ENCODE measurements around the gene TNS4.

Gene TNS4

DNA sequence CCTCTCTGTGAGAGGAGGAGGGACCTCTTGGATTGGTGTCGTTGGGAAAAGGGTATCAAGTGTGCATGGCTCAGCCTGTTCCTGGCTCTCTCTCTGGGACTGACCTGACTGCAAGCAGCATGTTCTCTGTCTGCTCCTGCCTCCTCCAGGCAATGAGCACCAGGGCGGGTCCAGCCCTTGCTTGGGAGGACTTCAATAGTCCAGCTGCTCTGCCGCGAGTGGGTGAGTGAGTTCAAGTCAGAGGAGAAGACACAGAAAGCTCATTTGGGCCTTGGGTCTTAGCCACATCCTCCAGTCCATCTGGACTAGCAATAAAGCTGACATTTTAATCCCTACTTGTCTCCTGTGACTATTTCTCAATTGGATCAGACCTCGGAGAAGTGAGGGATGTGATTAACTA lies 25.2 kb upstream of the TNS4 start:
- peaks cover 3% of the 10 kb centered on the region for H3K4me1 ChIP-seq (ENCODE audit: control insufficient read depth, low read depth, low read length)
- H3K79me2 ChIP-seq (ENCODE audit: control insufficient read depth, insufficient read depth, low read length), result no peaks in the 10 kb centered on the region
- no peak for DNase-seq
- no peaks in the 10 kb centered on the region for H3K79me1 ChIP-seq (ENCODE audit: low read length)
- H2BK5ac ChIP-seq (ENCODE audit: low read length), result peak overlapping the region; percentile 40
- H2BK120ac ChIP-seq (ENCODE audit: low read depth, low read length), result no peak overlapping the region
- no peak overlapping the region for H4K8ac ChIP-seq (ENCODE audit: low read depth, low read length)
- no peaks in the 10 kb centered on the region for H3K36me3 ChIP-seq (ENCODE audit: control insufficient read depth, insufficient read depth, low read length)
- H3K23ac ChIP-seq (ENCODE audit: low read length), result no peak overlapping the region
- no CpG with 5 or more reads among the region's 5 CpGs for WGBS (ENCODE audit: extremely low coverage, insufficient coverage, low lambda C conversion rate)
- H3K18ac ChIP-seq (ENCODE audit: low read length), result no peak overlapping the region
- no peak overlapping the region for H4K5ac ChIP-seq (ENCODE audit: low read length)
- H3K9ac ChIP-seq (ENCODE audit: low read length), result no peak overlapping the region
- peak overlapping the region; percentile 43 for H3K56ac ChIP-seq (ENCODE audit: low read length)
- H3K4me3 ChIP-seq (ENCODE audit: low read length), result no peak overlapping the region
- no peaks in the 10 kb centered on the region for H3K27me3 ChIP-seq (ENCODE audit: insufficient read depth, low read length, poor library complexity)
- H3K4ac ChIP-seq (ENCODE audit: low read depth, low read length), result no peak overlapping the region
- H2BK15ac ChIP-seq (replicated peaks; ENCODE audit: low read depth), result no peak overlapping the region
- peak overlapping the region; percentile 4 for H2AK5ac ChIP-seq (ENCODE audit: low read length)
- H3K4me2 ChIP-seq (ENCODE audit: low read length), result no peak overlapping the region
- H3K27ac ChIP-seq (ENCODE audit: low read depth, low read length), result no peak overlapping the region

DNA sequence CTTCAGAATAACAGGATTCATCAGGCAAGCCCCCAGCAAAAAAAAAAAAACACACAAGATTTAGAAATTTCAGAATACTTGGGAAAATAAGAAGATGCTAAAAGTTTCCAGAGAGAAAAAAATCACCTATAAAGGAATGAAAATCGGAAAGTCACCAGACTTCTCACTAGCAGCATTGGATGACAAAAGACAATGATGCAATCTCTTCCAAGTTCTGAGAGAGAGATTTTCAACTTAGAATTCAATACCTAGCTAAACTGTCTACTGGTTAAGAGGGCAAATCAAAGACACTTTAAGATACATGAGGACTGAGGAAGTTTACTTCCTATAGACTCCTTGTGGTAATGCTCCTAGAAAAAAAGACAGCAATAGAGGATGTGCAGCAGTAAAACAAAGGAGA lies 23.9 kb upstream of the TNS4 start:
- no peak overlapping the region for H2BK120ac ChIP-seq (ENCODE audit: low read depth, low read length)
- H3K23ac ChIP-seq (ENCODE audit: low read length), result no peak overlapping the region
- H3K4ac ChIP-seq (ENCODE audit: low read depth, low read length), result no peak overlapping the region
- no peak overlapping the region for H2BK5ac ChIP-seq (ENCODE audit: low read length)
- H4K8ac ChIP-seq (ENCODE audit: low read depth, low read length), result no peak overlapping the region
- H3K9ac ChIP-seq (ENCODE audit: low read length), result no peak overlapping the region
- H3K27ac ChIP-seq (ENCODE audit: low read depth, low read length), result no peak overlapping the region
- H3K4me2 ChIP-seq (ENCODE audit: low read length), result no peak overlapping the region
- no peak overlapping the region for H3K18ac ChIP-seq (ENCODE audit: low read length)
- DNase-seq, result no peak
- no peaks in the 10 kb centered on the region for H3K79me2 ChIP-seq (ENCODE audit: control insufficient read depth, insufficient read depth, low read length)
- no peaks in the 10 kb centered on the region for H3K36me3 ChIP-seq (ENCODE audit: control insufficient read depth, insufficient read depth, low read length)
- H3K79me1 ChIP-seq (ENCODE audit: low read length), result no peaks in the 10 kb centered on the region
- WGBS (ENCODE audit: extremely low coverage, insufficient coverage, low lambda C conversion rate), result no CpG with 5 or more reads among the region's 1 CpG
- no peak overlapping the region for H2BK15ac ChIP-seq (replicated peaks; ENCODE audit: low read depth)
- H4K5ac ChIP-seq (ENCODE audit: low read length), result no peak overlapping the region
- H3K27me3 ChIP-seq (ENCODE audit: insufficient read depth, low read length, poor library complexity), result no peaks in the 10 kb centered on the region
- H2AK5ac ChIP-seq (ENCODE audit: low read length), result no peak overlapping the region
- H3K4me3 ChIP-seq (ENCODE audit: low read length), result no peak overlapping the region
- H3K4me1 ChIP-seq (ENCODE audit: control insufficient read depth, low read depth, low read length), result peaks cover 3% of the 10 kb centered on the region
- no peak overlapping the region for H3K56ac ChIP-seq (ENCODE audit: low read length)

DNA sequence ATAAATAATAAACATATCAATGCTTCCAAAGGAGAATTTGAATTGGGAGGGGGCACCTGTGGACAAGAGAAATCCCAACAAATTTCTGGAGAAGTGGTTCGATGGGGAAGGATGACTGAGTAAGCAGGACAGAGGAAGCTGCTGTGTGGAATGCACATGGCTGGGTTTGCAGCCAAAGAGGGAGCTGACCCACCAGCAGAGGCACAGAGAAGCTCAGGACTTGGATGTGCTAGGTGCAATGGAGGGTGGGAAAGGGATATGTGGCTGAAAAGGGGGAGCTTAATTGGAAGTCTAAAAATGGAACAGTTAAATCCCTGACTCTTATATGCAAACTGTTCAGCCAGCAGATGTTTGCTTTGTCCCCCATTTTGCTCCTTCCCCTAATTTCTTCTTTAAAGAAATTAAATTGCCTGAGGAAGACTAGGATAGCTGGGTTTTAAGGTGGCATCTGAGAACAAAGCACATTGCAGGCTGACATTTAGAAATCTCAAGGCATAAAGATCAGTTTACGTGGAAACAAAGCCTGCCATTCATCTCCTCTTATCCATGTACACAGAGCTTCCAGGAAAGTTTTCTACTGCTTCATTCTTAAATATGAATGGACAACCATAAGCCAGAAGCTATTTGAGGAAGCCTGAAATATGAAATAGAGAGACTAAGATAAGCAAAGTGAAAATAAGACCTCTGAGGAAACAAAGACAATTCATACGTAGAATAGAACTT lies 23.0 kb upstream of the TNS4 start:
- H2AK5ac ChIP-seq (ENCODE audit: low read length), result no peak overlapping the region
- peaks cover 3% of the 10 kb centered on the region for H3K4me1 ChIP-seq (ENCODE audit: control insufficient read depth, low read depth, low read length)
- no peaks in the 10 kb centered on the region for H3K27me3 ChIP-seq (ENCODE audit: insufficient read depth, low read length, poor library complexity)
- H3K36me3 ChIP-seq (ENCODE audit: control insufficient read depth, insufficient read depth, low read length), result no peaks in the 10 kb centered on the region
- no peaks in the 10 kb centered on the region for H3K79me2 ChIP-seq (ENCODE audit: control insufficient read depth, insufficient read depth, low read length)
- H4K8ac ChIP-seq (ENCODE audit: low read depth, low read length), result no peak overlapping the region
- no peak overlapping the region for H2BK120ac ChIP-seq (ENCODE audit: low read depth, low read length)
- WGBS (ENCODE audit: extremely low coverage, insufficient coverage, low lambda C conversion rate), result no CpG with 5 or more reads among the region's 3 CpGs
- no peak overlapping the region for H3K18ac ChIP-seq (ENCODE audit: low read length)
- no peak overlapping the region for H3K56ac ChIP-seq (ENCODE audit: low read length)
- DNase-seq, result no peak
- H3K27ac ChIP-seq (ENCODE audit: low read depth, low read length), result no peak overlapping the region
- no peak overlapping the region for H3K23ac ChIP-seq (ENCODE audit: low read length)
- no peak overlapping the region for H3K4ac ChIP-seq (ENCODE audit: low read depth, low read length)
- H3K4me2 ChIP-seq (ENCODE audit: low read length), result no peak overlapping the region
- no peak overlapping the region for H2BK5ac ChIP-seq (ENCODE audit: low read length)
- H3K79me1 ChIP-seq (ENCODE audit: low read length), result no peaks in the 10 kb centered on the region
- no peak overlapping the region for H3K9ac ChIP-seq (ENCODE audit: low read length)
- no peak overlapping the region for H2BK15ac ChIP-seq (replicated peaks; ENCODE audit: low read depth)
- no peak overlapping the region for H4K5ac ChIP-seq (ENCODE audit: low read length)
- H3K4me3 ChIP-seq (ENCODE audit: low read length), result no peak overlapping the region

DNA sequence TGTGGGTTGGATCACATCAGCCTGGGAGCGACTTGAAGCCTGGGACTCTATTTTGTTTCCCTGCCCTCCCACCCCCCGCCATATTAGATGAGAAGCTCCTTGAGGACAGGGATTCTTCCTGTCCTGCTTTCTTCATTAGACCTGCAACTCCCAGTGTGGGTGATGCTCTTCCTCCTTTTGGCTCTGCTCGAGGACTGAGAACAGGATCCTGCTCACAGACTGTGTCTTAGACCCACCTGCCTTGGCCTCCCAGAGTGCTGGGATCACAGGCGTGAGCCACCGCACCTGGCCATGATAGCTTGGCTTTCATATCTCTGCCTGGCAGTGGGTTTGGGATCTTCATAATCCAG lies 21.5 kb upstream of the TNS4 start:
- Histone ChIP-seq H4K8ac (ENCODE audit: low read depth, low read length) (no peak overlapping the region), H2BK5ac (ENCODE audit: low read length) (no peak overlapping the region), H3K4me1 (ENCODE audit: control insufficient read depth, low read depth, low read length) (peaks cover 9% of the 10 kb centered on the region), H3K23ac (ENCODE audit: low read length) (no peak overlapping the region), H2BK120ac (ENCODE audit: low read depth, low read length) (no peak overlapping the region), H3K27me3 (ENCODE audit: insufficient read depth, low read length, poor library complexity) (no peaks in the 10 kb centered on the region), H3K9ac (ENCODE audit: low read length) (no peak overlapping the region), H3K27ac (ENCODE audit: low read depth, low read length) (no peak overlapping the region), H3K18ac (ENCODE audit: low read length) (no peak overlapping the region), H2BK15ac (replicated peaks; ENCODE audit: low read depth) (no peak overlapping the region), H3K4me2 (ENCODE audit: low read length) (no peak overlapping the region), H4K5ac (ENCODE audit: low read length) (no peak overlapping the region), H3K4me3 (ENCODE audit: low read length) (no peak overlapping the region), H3K79me2 (ENCODE audit: control insufficient read depth, insufficient read depth, low read length) (no peaks in the 10 kb centered on the region), H3K4ac (ENCODE audit: low read depth, low read length) (no peak overlapping the region), H3K36me3 (ENCODE audit: control insufficient read depth, insufficient read depth, low read length) (no peaks in the 10 kb centered on the region), H2AK5ac (ENCODE audit: low read length) (no peak overlapping the region), H3K56ac (ENCODE audit: low read length) (no peak overlapping the region), H3K79me1 (ENCODE audit: low read length) (no peaks in the 10 kb centered on the region)
- WGBS (ENCODE audit: extremely low coverage, insufficient coverage, low lambda C conversion rate), result no CpG with 5 or more reads among the region's 5 CpGs
- DNase-seq, result no peak

DNA sequence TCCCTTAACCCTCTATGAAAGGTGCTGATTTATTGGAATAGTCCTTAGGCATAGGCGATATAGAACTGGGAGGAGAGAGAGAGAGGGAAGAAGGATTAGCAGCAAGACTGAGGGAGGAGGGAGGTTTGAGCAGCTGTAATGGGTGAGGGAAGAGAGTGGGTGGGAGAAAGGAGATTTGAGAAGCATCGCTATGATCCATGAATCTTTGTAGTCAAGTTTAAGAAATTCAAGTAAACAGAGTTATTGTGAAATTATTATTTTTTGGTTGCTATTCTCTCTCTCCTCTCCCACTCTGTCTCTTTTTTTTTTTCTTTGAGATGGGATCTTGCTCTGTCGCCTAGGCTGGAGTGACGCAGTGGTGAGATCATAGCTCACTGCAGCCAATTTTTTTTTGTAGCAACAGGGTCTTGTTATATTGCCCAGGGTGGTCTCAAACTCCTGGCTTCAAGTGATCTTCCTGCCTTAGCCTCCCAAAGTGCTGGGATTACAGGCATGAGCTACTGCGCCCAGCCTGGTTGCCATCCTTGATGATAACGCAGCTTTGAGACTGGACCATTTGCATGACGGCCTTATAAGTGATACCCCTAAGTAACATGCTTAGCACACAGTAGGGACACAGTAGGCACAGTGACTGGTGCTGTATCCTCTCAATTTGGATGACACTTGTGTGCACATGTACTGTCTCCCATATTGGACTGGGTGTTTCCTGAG lies 21.0 kb upstream of the TNS4 start:
- WGBS (ENCODE audit: extremely low coverage, insufficient coverage, low lambda C conversion rate), result no CpG with 5 or more reads among the region's 7 CpGs
- H3K79me2 ChIP-seq (ENCODE audit: control insufficient read depth, insufficient read depth, low read length), result no peaks in the 10 kb centered on the region
- no peaks in the 10 kb centered on the region for H3K27me3 ChIP-seq (ENCODE audit: insufficient read depth, low read length, poor library complexity)
- H3K79me1 ChIP-seq (ENCODE audit: low read length), result no peaks in the 10 kb centered on the region
- no peak overlapping the region for H2AK5ac ChIP-seq (ENCODE audit: low read length)
- H2BK120ac ChIP-seq (ENCODE audit: low read depth, low read length), result no peak overlapping the region
- no peak overlapping the region for H2BK15ac ChIP-seq (replicated peaks; ENCODE audit: low read depth)
- no peaks in the 10 kb centered on the region for H3K36me3 ChIP-seq (ENCODE audit: control insufficient read depth, insufficient read depth, low read length)
- no peak overlapping the region for H3K4me2 ChIP-seq (ENCODE audit: low read length)
- no peak overlapping the region for H2BK5ac ChIP-seq (ENCODE audit: low read length)
- H3K27ac ChIP-seq (ENCODE audit: low read depth, low read length), result no peak overlapping the region
- H3K4ac ChIP-seq (ENCODE audit: low read depth, low read length), result no peak overlapping the region
- H4K5ac ChIP-seq (ENCODE audit: low read length), result no peak overlapping the region
- H3K9ac ChIP-seq (ENCODE audit: low read length), result no peak overlapping the region
- H4K8ac ChIP-seq (ENCODE audit: low read depth, low read length), result no peak overlapping the region
- no peak overlapping the region for H3K4me3 ChIP-seq (ENCODE audit: low read length)
- no peak overlapping the region for H3K18ac ChIP-seq (ENCODE audit: low read length)
- no peak overlapping the region for H3K56ac ChIP-seq (ENCODE audit: low read length)
- H3K4me1 ChIP-seq (ENCODE audit: control insufficient read depth, low read depth, low read length), result peaks cover 9% of the 10 kb centered on the region
- no peak for DNase-seq
- H3K23ac ChIP-seq (ENCODE audit: low read length), result no peak overlapping the region
